Measurements from ENCODE around the gene CARD19. TPM values are rescaled to one million over a fixed set of nuclear protein-coding genes. Genes with fewer than 3 reads are reported as not detected.
A peak's percentile ranks its signal among the peaks of the same experiment; 100 is the strongest.
"Not testable (repeated sequence)": the region's sequence is repeated elsewhere in the genome, so short reads cannot be mapped to it uniquely, and the experiment has no call there.

The CARD19 gene
- total and polyA plus RNA-seq, 2 experiments from 2014 or later = 37.5 to 47.3 TPM

GRCh38 chr9:93097511-93098201 lies 1.6 kb downstream of the CARD19 start:
- no peak overlapping the region for H3K4me3 ChIP-seq
- H3K27me3 ChIP-seq = no peaks in the 10 kb centered on the region
- peaks cover 9% of the 10 kb centered on the region for H3K4me1 ChIP-seq (ENCODE audit: low read depth)
- no peak overlapping the region for H3K27ac ChIP-seq
- no peak for DNase-seq (ENCODE audit: low read depth in 1 of 2, low spot score in 1 of 2)
- no peaks in the 10 kb centered on the region for H3K9me3 ChIP-seq (ENCODE audit: low read depth)
- TF ChIP-seq CTCF (IDR thresholded peaks at IDR 0.05; ENCODE audit: low read depth, low read length) = no peak
- no peaks in the 10 kb centered on the region for H3K36me3 ChIP-seq

- Histone ChIP-seq H3K27me3 (no peaks in the 10 kb centered on the region), H3K4me3 (no peak overlapping the region), H3K27ac (no peak overlapping the region), H3K9me3 (ENCODE audit: low read depth) (no peaks in the 10 kb centered on the region), H3K4me1 (ENCODE audit: low read depth) (peaks cover 5% of the 10 kb centered on the region), H3K36me3 (no peaks in the 10 kb centered on the region)
- DNase-seq (ENCODE audit: low read depth in 1 of 2, low spot score in 1 of 2) = peak in 1 of 2 donors; percentile 99
- TF ChIP-seq CTCF (IDR thresholded peaks at IDR 0.05; ENCODE audit: low read depth, low read length) = no peak
Observed at GRCh38 chr9:93098236-93098946, 2.4 kb downstream of the CARD19 start.

- Histone ChIP-seq H3K36me3 (no peaks in the 10 kb centered on the region), H3K27me3 (no peaks in the 10 kb centered on the region), H3K4me3 (no peak overlapping the region), H3K9me3 (ENCODE audit: low read depth) (no peaks in the 10 kb centered on the region), H3K27ac (no peak overlapping the region), H3K4me1 (ENCODE audit: low read depth) (no peaks in the 10 kb centered on the region)
- TF ChIP-seq CTCF (IDR thresholded peaks at IDR 0.05; ENCODE audit: low read depth, low read length) = no peak
- no peak for DNase-seq (ENCODE audit: low read depth in 1 of 2, low spot score in 1 of 2)
Observed at GRCh38 chr9:93099551-93100275, 3.7 kb downstream of the CARD19 start.

- Histone ChIP-seq H3K27ac (no peak overlapping the region), H3K27me3 (no peaks in the 10 kb centered on the region), H3K36me3 (no peaks in the 10 kb centered on the region), H3K9me3 (ENCODE audit: low read depth) (no peaks in the 10 kb centered on the region), H3K4me3 (no peak overlapping the region), H3K4me1 (ENCODE audit: low read depth) (no peaks in the 10 kb centered on the region)
- no peak for DNase-seq (ENCODE audit: low read depth in 1 of 2, low spot score in 1 of 2)
- TF ChIP-seq CTCF (IDR thresholded peaks at IDR 0.05; ENCODE audit: low read depth, low read length) = no peak
Observed at GRCh38 chr9:93100276-93100636, 4.2 kb downstream of the CARD19 start.

GRCh38 chr9:93101086-93101485 lies 5.1 kb downstream of the CARD19 start:
- not testable (repeated sequence) for H3K27me3 ChIP-seq; H3K9me3 ChIP-seq (ENCODE audit: low read depth); H3K4me1 ChIP-seq (ENCODE audit: low read depth); H3K4me3 ChIP-seq; H3K36me3 ChIP-seq; H3K27ac ChIP-seq; DNase-seq (ENCODE audit: low read depth in 1 of 2, low spot score in 1 of 2)

GRCh38 chr9:93105620-93106019 lies 9.6 kb downstream of the CARD19 start:
- Histone ChIP-seq H3K27ac (no peak overlapping the region), H3K27me3 (no peaks in the 10 kb centered on the region), H3K9me3 (ENCODE audit: low read depth) (no peaks in the 10 kb centered on the region), H3K36me3 (no peaks in the 10 kb centered on the region), H3K4me3 (no peak overlapping the region), H3K4me1 (ENCODE audit: low read depth) (no peaks in the 10 kb centered on the region)
- no peak for TF ChIP-seq CTCF (IDR thresholded peaks at IDR 0.05; ENCODE audit: low read depth, low read length)
- no peak for DNase-seq (ENCODE audit: low read depth in 1 of 2, low spot score in 1 of 2)
